Heart left ventricle (tissue), 16 donors: ENCODE measurements around the gene TRMT11. TPM values are rescaled to one million over a fixed set of nuclear protein-coding genes. Genes with fewer than 3 reads are reported as not detected.

Source experiments
- ATAC-seq, 4 donors: fragments of 200-7000 bp; cut with Tn5 transposase; one replicate each; pipeline ENCODE4 v1.9.1; 2020 to 2022; ENCODE audit warnings: moderate library complexity in 4 of 4, mild to moderate bottlenecking in 3 of 4, moderate number of reproducible peaks in 1 of 4
- DNase-seq, 5 donors: peaks; one replicate each; pipeline ENCODE4 v3.0.0-alpha.2; 2020
- H3K27ac ChIP-seq, 12 donors: fragments of 200-600 bp; sonication (generic) in 4 of 12; one replicate each; pipeline versions ENCODE4 v1.5.0 to v1.8.0; 2016 to 2022; ENCODE audit warnings: mild to moderate bottlenecking in 2 of 12
- H3K27me3 ChIP-seq, 9 donors: fragments of 200-600 bp; sonication (generic) in 2 of 9; one replicate each; pipeline versions ENCODE4 v1.5.1 to v1.8.0; 2016 to 2022; ENCODE audit warnings: mild to moderate bottlenecking in 3 of 9
- H3K36me3 ChIP-seq, 9 donors: fragments of 200-600 bp; sonication (generic) in 2 of 9; one replicate each; pipeline versions ENCODE4 v1.5.0 to v1.8.0; 2018 to 2022; ENCODE audit warnings: mild to moderate bottlenecking in 2 of 9
- H3K4me1 ChIP-seq, 12 donors: fragments of 200-600 bp; sonication (generic) in 4 of 12; one replicate each; pipeline versions ENCODE4 v1.5.0 to v1.8.0; 2016 to 2022; ENCODE audit warnings: mild to moderate bottlenecking in 3 of 12
- H3K4me3 ChIP-seq, 12 donors: fragments of 200-600 bp; sonication (generic) in 4 of 12; one replicate each; pipeline versions ENCODE4 v1.5.0 to v1.8.0; 2017 to 2022; ENCODE audit warnings: mild to moderate bottlenecking in 9 of 12, moderate library complexity in 4 of 12
- H3K9me3 ChIP-seq, 12 donors: fragments of 200-600 bp; sonication (generic) in 4 of 12; one replicate each; pipeline versions ENCODE4 v1.5.0 to v1.8.0; 2016 to 2022; ENCODE audit warnings: mild to moderate bottlenecking in 1 of 12
- CTCF ChIP-seq, 12 donors: fragments of 200-600 bp; sonication (generic) in 4 of 12; IDR thresholded peaks; one replicate each; pipeline versions ENCODE4 v1.5.0 to v1.8.0; 2018 to 2022; ENCODE audit warnings: antibody characterized with exemption in 12 of 12, mild to moderate bottlenecking in 5 of 12
- POLR2A ChIP-seq, 2 donors: fragments of 450-650 bp; IDR thresholded peaks; one replicate each; pipeline ENCODE4 v1.6.1; 2017; ENCODE audit warnings: antibody characterized with exemption in 2 of 2, mild to moderate bottlenecking in 2 of 2, moderate library complexity in 2 of 2
- WGBS, 4 donors: extraction: QIAGEN DNeasy Blood & Tissue Kit in 2 of 4; methylation state at CpG; one replicate each; pipeline versions ENCODE4 v1.1.5 to v1.1.7; 2013 to 2018; 5-methylcytosine and 5-hydroxymethylcytosine counted together
- intact Hi-C, 10 donors: fragments of 100-400 bp; cut with DNase I; formaldehyde crosslinking; loops; one replicate each; pipeline versions ENCODE4 v1.11.1 to v1.14.2; 2022
- polyA plus RNA-seq, 2 donors: library from polyadenylated mRNA; stranded (reverse); fragments of 200-250 nt; gene quantifications; one replicate each; pipeline ENCODE4 v1.2.3, GENCODE V29; 2013
- total RNA-seq, 9 donors: library from RNA; depleted of rRNA in 2 of 9; stranded (reverse); fragments of >200 nt in 2 of 9; fragmentation: NEBNext Ultra II Directional in 3 of 9; extraction: Animal tissue kit (Norgen Biotek cat#: 25700) in 3 of 9; gene quantifications; one replicate each; pipeline versions ENCODE4 v1.1.0 to v1.2.4, GENCODE V29; 2016 to 2023
- donor health status: ischemic (EF 13 %, LVEDD 7.1; RV severe dilation, severe dysfunction).
- donor health status: healthy with polysubstance abuse.
- donor health status: DM: no; HTN: yes; CAD: no.
- donor health status: DM: no; HTN: no; CAD: no.
- donor health status: ischemic (EF 25% LVEDD 6.9; RV normal size, moderate dysfunction).
- donor health status: ischemic (EF 25% LVEDD 5.7; RV mildly dilated, moderate dysfunction).
- donor health status: healthy.
- donor health status: DM: yes; HTN: yes; CAD: no.
- donor health status: ischemic (EF 35%, LVEDD 5.7; RV mildly dilated, moderate dysfunction).
- donor health status: nonischemic (EF 11% LVEDD 7.7; RV severe dilation, severe dysfunction).
- donor health status: DM: yes; HTN: yes; CAD: no.
- donor health status: PGD.
- donor health status: ischemic (EF 29% LVEDD 5.4; RV normal size, mild dysfunction).
- donor health status: nonischemic (EF 23%, LVEDD 6.1; RV moderate dilation, normal function).

Gene TRMT11
- total and polyA plus RNA-seq, 11 donors: 8.0 to 15.6 (median 11.2) TPM

GRCh38 chr6:126072172-126072571, 85.8 kb downstream of the TRMT11 start:
- no peak overlapping the region for H3K4me3 ChIP-seq
- 85 to 89% (median 87%) methylated on average over 3 of the region's 3 CpGs for WGBS, 4 donors
- ATAC-seq: no peak
- no peaks in the 10 kb centered on the region for H3K9me3 ChIP-seq
- no peak overlapping the region for H3K27ac ChIP-seq
- no peaks in the 10 kb centered on the region for H3K27me3 ChIP-seq
- no peaks in the 10 kb centered on the region for H3K36me3 ChIP-seq
- peaks cover 0 to 2% (median 0%) of the 10 kb centered on the region in 12 donors for H3K4me1 ChIP-seq
- intact Hi-C loops: no loop called here
- DNase-seq: no peak
- TF ChIP-seq POLR2A (IDR thresholded peaks at IDR 0.05) (no peak), CTCF (IDR thresholded peaks at IDR 0.05) (no peak)

GRCh38 chr6:126072834-126073233, 86.5 kb downstream of the TRMT11 start:
- no peaks in the 10 kb centered on the region for H3K9me3 ChIP-seq
- no peaks in the 10 kb centered on the region for H3K36me3 ChIP-seq
- intact Hi-C loops: no loop called here
- no peak overlapping the region for H3K27ac ChIP-seq
- WGBS, 4 donors: 96 to 100% (median 98%) methylated on average over 2 of the region's 2 CpGs
- ATAC-seq (no peak), DNase-seq (no peak)
- no peaks in the 10 kb centered on the region for H3K27me3 ChIP-seq
- TF ChIP-seq CTCF (IDR thresholded peaks at IDR 0.05): no peak
- no peak for TF ChIP-seq POLR2A (IDR thresholded peaks at IDR 0.05)
- no peak overlapping the region for H3K4me3 ChIP-seq
- H3K4me1 ChIP-seq: peaks cover 0 to 2% (median 0%) of the 10 kb centered on the region in 12 donors

GRCh38 chr6:126075335-126076071, 89.2 kb downstream of the TRMT11 start:
- 62 to 66% (median 64%) methylated on average over 4 of the region's 4 CpGs for WGBS, 4 donors
- Histone ChIP-seq H3K27me3 (no peaks in the 10 kb centered on the region), H3K36me3 (no peaks in the 10 kb centered on the region), H3K27ac (no peak overlapping the region), H3K4me3 (no peak overlapping the region), H3K4me1 (peaks cover 0 to 2% (median 0%) of the 10 kb centered on the region in 12 donors), H3K9me3 (no peaks in the 10 kb centered on the region)
- intact Hi-C loops: no loop called here
- DNase-seq (no peak), ATAC-seq (no peak)
- TF ChIP-seq POLR2A (IDR thresholded peaks at IDR 0.05) (no peak), CTCF (IDR thresholded peaks at IDR 0.05) (no peak)

- ATAC-seq (no peak), DNase-seq (no peak)
- TF ChIP-seq CTCF (IDR thresholded peaks at IDR 0.05): no peak
- no peak for TF ChIP-seq POLR2A (IDR thresholded peaks at IDR 0.05)
- 79 to 86% (median 85%) methylated on average over 3 of the region's 3 CpGs for WGBS, 4 donors
- no peaks in the 10 kb centered on the region for H3K27me3 ChIP-seq
- H3K36me3 ChIP-seq: no peaks in the 10 kb centered on the region
- H3K9me3 ChIP-seq: no peaks in the 10 kb centered on the region
- intact Hi-C loops: no loop called here
- H3K4me3 ChIP-seq: no peak overlapping the region
- no peak overlapping the region for H3K27ac ChIP-seq
- peaks cover 0 to 2% (median 0%) of the 10 kb centered on the region in 12 donors for H3K4me1 ChIP-seq
Observed at GRCh38 chr6:126076992-126077664, 90.8 kb downstream of the TRMT11 start.
